ENCODE data around the gene TMEM80.
"Not testable (repeated sequence)": the region's sequence is repeated elsewhere in the genome, so short reads cannot be mapped to it uniquely, and the experiment has no call there.

Gene TMEM80

DNA sequence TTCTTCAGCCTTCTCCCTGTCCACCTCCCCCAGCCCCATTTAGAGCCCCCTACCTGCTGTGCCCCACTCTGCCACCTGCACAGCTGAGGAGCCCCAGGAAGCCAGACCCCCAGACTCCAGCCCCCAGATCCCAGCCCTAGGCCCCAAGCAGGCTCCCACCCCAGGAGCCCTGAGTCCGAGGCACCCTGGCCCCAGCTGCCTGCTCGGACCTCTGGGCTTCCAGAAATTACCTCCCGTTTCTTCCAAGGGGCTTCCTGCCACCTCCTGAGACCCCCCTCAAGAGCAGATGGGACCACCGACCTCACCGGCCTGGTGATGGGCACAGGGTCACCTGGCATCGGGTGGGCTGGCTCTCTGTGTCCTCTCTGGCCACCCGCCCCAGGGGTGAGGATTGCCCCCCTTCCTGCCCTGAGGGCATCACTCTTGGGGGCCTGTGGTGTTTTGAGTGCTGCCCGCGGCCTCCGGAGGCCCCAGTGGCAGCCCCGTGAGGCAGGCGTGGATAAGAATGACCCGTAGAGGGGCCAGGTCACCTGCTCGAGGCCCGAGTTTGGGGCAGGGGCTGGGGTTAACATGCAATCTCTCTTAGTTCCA, 33.4 kb downstream of the TMEM80 start:
- Histone ChIP-seq H3K36me3 (ENCODE audit: insufficient read depth, insufficient read length, low read length) (peaks cover 27% of the 10 kb centered on the region), H3K9me3 (ENCODE audit: insufficient read depth, low read length) (no peaks in the 10 kb centered on the region), H3K4me1 (ENCODE audit: insufficient read depth, insufficient read length) (peaks cover 17% of the 10 kb centered on the region), H3K9ac (ENCODE audit: insufficient read length, low read depth) (no peak overlapping the region), H3K27me3 (ENCODE audit: insufficient read depth, insufficient read length) (peaks cover 7% of the 10 kb centered on the region), H3K4me3 (ENCODE audit: insufficient read length, low read depth) (no peak overlapping the region)
- TF ChIP-seq YY1 (IDR thresholded peaks at IDR 0.05; ENCODE audit: insufficient read depth, insufficient read length) (no peak), ZNF274 (IDR thresholded peaks at IDR 0.05; ENCODE audit: low read depth, low read length) (no peak), SUZ12 (IDR thresholded peaks at IDR 0.05; ENCODE audit: extremely low read depth, insufficient read depth, insufficient read length) (no peak)
- no peak for DNase-seq (ENCODE audit: low read depth, low spot score)

DNA sequence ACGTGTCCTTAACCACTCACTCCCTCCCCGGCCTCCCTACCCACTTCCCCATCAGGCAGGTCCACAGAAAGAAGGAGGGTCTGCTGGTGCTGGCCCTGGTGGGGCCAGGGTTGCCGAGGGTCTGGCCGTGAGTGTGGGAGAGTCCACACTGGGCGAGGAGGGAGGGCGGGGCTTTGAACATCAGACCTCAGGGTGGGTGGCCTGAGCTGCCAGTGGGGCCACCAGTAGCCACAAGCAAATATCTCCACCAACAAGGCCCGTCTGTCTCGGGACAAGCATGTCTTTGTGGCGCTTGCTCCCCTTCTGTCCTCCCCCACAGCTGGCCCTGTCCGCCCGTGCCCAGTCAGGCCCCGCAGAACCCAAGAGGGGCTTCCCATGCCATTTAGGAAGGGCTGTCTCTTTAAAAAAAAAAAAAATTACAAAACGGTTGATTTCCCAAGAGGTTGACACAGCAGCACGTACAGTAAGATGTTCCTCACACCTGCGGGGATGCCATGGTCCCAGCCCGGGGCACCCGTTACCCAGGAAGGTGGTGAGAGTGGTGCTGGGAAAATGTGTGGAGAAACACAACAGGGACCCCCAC, 34.0 kb downstream of the TMEM80 start:
- DNase-seq (ENCODE audit: low read depth, low spot score) = no peak
- TF ChIP-seq SUZ12 (IDR thresholded peaks at IDR 0.05; ENCODE audit: extremely low read depth, insufficient read depth, insufficient read length) = no peak
- TF ChIP-seq ZNF274 (IDR thresholded peaks at IDR 0.05; ENCODE audit: low read depth, low read length) = no peak
- no peak for TF ChIP-seq YY1 (IDR thresholded peaks at IDR 0.05; ENCODE audit: insufficient read depth, insufficient read length)

DNA sequence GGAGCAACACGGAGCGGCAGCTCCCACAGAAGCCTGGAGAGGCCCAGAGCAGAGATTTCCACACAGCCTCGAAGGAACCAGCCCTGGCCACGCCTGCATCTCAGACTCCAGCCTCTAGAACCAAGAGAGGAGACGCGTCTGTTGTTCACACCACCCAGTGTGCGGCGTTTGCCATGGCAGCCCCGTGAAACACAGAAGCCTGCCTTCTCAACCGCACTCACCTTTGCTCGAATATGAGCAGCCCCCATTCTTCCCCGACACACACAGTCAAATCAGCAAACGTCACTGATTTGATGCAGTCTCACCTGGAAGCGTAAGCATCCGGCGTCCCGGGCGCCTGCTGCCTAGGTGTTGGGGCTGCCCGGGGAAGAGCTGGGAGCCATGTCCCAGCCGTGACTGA, 37.5 kb downstream of the TMEM80 start:
- DNase-seq (ENCODE audit: low read depth, low spot score) = no peak
- H3K4me3 ChIP-seq (ENCODE audit: insufficient read length, low read depth) = no peak overlapping the region
- no peak for TF ChIP-seq SUZ12 (IDR thresholded peaks at IDR 0.05; ENCODE audit: extremely low read depth, insufficient read depth, insufficient read length)

More for the DNA sequence above, 34.0 kb downstream of the TMEM80 start:
- H3K4me1 ChIP-seq (ENCODE audit: insufficient read depth, insufficient read length) = peaks cover 12% of the 10 kb centered on the region
- H3K4me3 ChIP-seq (ENCODE audit: insufficient read length, low read depth) = no peak overlapping the region
- H3K9ac ChIP-seq (ENCODE audit: insufficient read length, low read depth) = no peak overlapping the region
- peaks cover 21% of the 10 kb centered on the region for H3K36me3 ChIP-seq (ENCODE audit: insufficient read depth, insufficient read length, low read length)
- no peaks in the 10 kb centered on the region for H3K9me3 ChIP-seq (ENCODE audit: insufficient read depth, low read length)
- peaks cover 7% of the 10 kb centered on the region for H3K27me3 ChIP-seq (ENCODE audit: insufficient read depth, insufficient read length)

DNA sequence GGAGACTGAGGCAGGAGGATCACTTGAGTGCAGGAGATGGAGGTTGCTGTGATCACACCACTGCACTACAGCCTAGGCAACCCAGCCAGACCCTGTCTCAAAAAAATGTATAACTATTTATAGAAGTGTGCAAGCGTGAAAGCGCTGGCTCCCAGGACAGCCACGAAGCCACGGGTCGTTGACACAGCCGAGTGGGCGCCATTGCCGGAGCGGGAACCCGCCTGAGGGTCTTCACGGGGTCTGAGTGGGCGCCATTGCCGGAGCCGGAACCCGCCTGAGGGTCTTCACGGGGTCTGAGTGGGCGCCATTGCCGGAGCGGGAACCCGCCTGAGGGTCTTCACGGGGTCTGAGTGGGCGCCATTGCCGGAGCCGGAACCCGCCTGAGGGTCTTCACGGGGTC, 38.9 kb downstream of the TMEM80 start:
- H3K9me3 ChIP-seq (ENCODE audit: insufficient read depth, low read length); H3K27me3 ChIP-seq (ENCODE audit: insufficient read depth, insufficient read length); H3K4me3 ChIP-seq (ENCODE audit: insufficient read length, low read depth); H3K36me3 ChIP-seq (ENCODE audit: insufficient read depth, insufficient read length, low read length); DNase-seq (ENCODE audit: low read depth, low spot score); H3K4me1 ChIP-seq (ENCODE audit: insufficient read depth, insufficient read length): not testable (repeated sequence)
- H3K9ac ChIP-seq (ENCODE audit: insufficient read length, low read depth) = peak overlapping the region; percentile 4

More for the DNA sequence above, 37.5 kb downstream of the TMEM80 start:
- no peaks in the 10 kb centered on the region for H3K9me3 ChIP-seq (ENCODE audit: insufficient read depth, low read length)
- peaks cover 8% of the 10 kb centered on the region for H3K4me1 ChIP-seq (ENCODE audit: insufficient read depth, insufficient read length)
- H3K9ac ChIP-seq (ENCODE audit: insufficient read length, low read depth) = no peak overlapping the region
- no peaks in the 10 kb centered on the region for H3K27me3 ChIP-seq (ENCODE audit: insufficient read depth, insufficient read length)
- H3K36me3 ChIP-seq (ENCODE audit: insufficient read depth, insufficient read length, low read length) = no peaks in the 10 kb centered on the region

DNA sequence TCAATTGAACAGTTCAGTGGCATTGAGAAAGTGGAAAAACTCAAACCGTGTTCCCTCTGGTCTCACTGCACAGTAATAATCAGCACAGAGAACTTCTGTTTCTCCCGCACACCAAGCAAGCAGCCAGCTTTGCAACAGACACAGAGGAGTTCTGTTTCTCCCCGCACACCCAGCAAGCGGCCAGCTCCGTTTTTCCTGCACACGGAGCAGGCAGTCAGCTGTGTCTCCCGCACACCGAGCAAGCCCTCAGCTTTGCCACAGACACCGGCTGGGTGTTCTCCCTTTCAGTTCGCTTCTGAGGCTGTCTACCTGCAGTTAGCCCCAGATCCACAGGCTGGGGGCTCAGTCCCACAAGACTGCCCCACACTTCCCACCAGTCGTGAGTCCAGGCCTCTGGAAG, 41.8 kb downstream of the TMEM80 start:
- no peak for DNase-seq (ENCODE audit: low read depth, low spot score)
- Histone ChIP-seq H3K27me3 (ENCODE audit: insufficient read depth, insufficient read length) (no peaks in the 10 kb centered on the region), H3K4me1 (ENCODE audit: insufficient read depth, insufficient read length) (peaks cover 3% of the 10 kb centered on the region), H3K9me3 (ENCODE audit: insufficient read depth, low read length) (no peaks in the 10 kb centered on the region), H3K9ac (ENCODE audit: insufficient read length, low read depth) (peak overlapping the region; percentile 70), H3K4me3 (ENCODE audit: insufficient read length, low read depth) (no peak overlapping the region), H3K36me3 (ENCODE audit: insufficient read depth, insufficient read length, low read length) (no peaks in the 10 kb centered on the region)
- TF ChIP-seq YY1 (IDR thresholded peaks at IDR 0.05; ENCODE audit: insufficient read depth, insufficient read length) = no peak
- TF ChIP-seq ZNF274 (IDR thresholded peaks at IDR 0.05; ENCODE audit: low read depth, low read length) = no peak
- no peak for TF ChIP-seq SUZ12 (IDR thresholded peaks at IDR 0.05; ENCODE audit: extremely low read depth, insufficient read depth, insufficient read length)

DNA sequence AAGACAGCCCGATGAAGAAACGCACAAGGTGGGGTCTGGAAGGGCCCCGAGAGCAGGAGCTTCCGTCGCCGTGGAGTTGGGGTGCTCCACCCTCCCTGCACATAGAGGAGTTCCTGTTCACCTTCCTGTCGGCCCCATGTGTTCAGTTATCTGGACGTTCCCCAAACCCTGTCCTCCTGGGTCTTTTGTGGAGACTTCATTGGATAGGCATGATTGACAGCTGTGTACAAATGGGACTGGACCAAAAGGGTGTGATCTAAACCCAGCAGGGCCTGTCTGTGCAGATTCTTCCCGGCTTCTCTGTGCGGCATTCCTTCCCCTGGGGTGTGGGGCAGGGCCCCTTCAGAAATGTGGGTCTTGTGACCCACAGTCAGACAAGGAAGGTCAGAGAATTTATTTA, 42.3 kb downstream of the TMEM80 start:
- H3K36me3 ChIP-seq (ENCODE audit: insufficient read depth, insufficient read length, low read length); H3K9me3 ChIP-seq (ENCODE audit: insufficient read depth, low read length); H3K4me3 ChIP-seq (ENCODE audit: insufficient read length, low read depth); H3K27me3 ChIP-seq (ENCODE audit: insufficient read depth, insufficient read length); H3K9ac ChIP-seq (ENCODE audit: insufficient read length, low read depth); DNase-seq (ENCODE audit: low read depth, low spot score); H3K4me1 ChIP-seq (ENCODE audit: insufficient read depth, insufficient read length): not testable (repeated sequence)

DNA sequence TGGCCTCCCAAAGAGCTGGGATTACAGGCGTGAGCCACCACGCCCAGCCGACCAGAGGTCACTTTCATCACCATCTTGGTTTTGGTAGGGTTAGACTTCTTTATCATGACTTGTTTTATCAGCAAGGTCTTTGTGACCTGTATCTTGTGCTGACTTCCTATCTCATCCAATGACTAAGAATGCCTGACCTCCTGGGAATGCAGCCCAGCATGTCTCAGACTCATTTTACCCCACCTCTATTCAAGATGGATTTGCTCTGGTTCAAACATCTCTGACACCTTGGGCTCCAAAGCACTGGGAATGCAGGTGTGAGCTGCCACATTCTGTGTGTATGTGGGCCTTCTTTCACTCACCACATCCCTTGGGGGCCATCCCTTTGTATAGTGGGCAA, 46.5 kb downstream of the TMEM80 start:
- H3K4me3 ChIP-seq (ENCODE audit: insufficient read length, low read depth) = no peak overlapping the region
- no peaks in the 10 kb centered on the region for H3K9me3 ChIP-seq (ENCODE audit: insufficient read depth, low read length)
- no peak for TF ChIP-seq SUZ12 (IDR thresholded peaks at IDR 0.05; ENCODE audit: extremely low read depth, insufficient read depth, insufficient read length)
- TF ChIP-seq YY1 (IDR thresholded peaks at IDR 0.05; ENCODE audit: insufficient read depth, insufficient read length) = no peak
- no peak for TF ChIP-seq ZNF274 (IDR thresholded peaks at IDR 0.05; ENCODE audit: low read depth, low read length)
- H3K36me3 ChIP-seq (ENCODE audit: insufficient read depth, insufficient read length, low read length) = no peaks in the 10 kb centered on the region
- H3K4me1 ChIP-seq (ENCODE audit: insufficient read depth, insufficient read length) = peaks cover 3% of the 10 kb centered on the region
- no peak for DNase-seq (ENCODE audit: low read depth, low spot score)
- no peaks in the 10 kb centered on the region for H3K27me3 ChIP-seq (ENCODE audit: insufficient read depth, insufficient read length)
- H3K9ac ChIP-seq (ENCODE audit: insufficient read length, low read depth) = no peak overlapping the region
